ENCODE data around the gene VPS33B.

Gene VPS33B

DNA sequence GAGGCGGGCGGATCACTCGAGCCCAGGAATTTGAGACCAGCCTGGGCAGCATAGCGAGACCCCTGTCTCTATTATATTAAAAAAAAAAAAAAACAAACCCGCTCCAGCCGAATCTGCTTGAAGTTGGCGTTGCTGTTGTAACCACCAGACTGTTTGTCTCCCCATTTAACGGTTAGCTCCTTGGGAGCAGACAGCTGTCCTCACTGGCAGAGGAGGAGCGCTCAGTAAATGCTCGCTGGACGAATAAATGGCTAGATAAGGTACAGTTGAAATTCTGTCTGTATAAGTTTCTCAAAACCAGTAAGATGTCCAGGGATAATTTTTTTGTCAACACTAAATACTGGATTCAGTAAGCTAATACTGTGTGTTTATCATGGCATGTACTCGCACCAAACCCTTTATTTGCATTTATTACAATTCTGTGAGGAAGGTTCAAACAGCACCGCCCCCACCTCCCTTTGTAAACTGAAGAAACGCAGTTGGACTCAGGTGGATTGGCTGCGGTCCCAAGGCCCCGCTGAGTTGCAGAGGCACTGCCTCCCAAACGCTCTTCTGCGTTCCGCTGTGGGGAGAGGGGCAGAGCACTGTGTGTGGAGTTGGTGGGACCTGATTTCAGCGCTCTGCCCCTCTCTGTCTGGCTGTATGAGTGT is 66.6 kb downstream of the VPS33B start:
- TF ChIP-seq, protein P1, sequence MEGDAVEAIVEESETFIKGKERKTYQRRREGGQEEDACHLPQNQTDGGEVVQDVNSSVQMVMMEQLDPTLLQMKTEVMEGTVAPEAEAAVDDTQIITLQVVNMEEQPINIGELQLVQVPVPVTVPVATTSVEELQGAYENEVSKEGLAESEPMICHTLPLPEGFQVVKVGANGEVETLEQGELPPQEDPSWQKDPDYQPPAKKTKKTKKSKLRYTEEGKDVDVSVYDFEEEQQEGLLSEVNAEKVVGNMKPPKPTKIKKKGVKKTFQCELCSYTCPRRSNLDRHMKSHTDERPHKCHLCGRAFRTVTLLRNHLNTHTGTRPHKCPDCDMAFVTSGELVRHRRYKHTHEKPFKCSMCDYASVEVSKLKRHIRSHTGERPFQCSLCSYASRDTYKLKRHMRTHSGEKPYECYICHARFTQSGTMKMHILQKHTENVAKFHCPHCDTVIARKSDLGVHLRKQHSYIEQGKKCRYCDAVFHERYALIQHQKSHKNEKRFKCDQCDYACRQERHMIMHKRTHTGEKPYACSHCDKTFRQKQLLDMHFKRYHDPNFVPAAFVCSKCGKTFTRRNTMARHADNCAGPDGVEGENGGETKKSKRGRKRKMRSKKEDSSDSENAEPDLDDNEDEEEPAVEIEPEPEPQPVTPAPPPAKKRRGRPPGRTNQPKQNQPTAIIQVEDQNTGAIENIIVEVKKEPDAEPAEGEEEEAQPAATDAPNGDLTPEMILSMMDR (conservative IDR thresholded peaks at IDR 0.05) = no peak
- H3K27ac ChIP-seq = peak overlapping the region; percentile 92

DNA sequence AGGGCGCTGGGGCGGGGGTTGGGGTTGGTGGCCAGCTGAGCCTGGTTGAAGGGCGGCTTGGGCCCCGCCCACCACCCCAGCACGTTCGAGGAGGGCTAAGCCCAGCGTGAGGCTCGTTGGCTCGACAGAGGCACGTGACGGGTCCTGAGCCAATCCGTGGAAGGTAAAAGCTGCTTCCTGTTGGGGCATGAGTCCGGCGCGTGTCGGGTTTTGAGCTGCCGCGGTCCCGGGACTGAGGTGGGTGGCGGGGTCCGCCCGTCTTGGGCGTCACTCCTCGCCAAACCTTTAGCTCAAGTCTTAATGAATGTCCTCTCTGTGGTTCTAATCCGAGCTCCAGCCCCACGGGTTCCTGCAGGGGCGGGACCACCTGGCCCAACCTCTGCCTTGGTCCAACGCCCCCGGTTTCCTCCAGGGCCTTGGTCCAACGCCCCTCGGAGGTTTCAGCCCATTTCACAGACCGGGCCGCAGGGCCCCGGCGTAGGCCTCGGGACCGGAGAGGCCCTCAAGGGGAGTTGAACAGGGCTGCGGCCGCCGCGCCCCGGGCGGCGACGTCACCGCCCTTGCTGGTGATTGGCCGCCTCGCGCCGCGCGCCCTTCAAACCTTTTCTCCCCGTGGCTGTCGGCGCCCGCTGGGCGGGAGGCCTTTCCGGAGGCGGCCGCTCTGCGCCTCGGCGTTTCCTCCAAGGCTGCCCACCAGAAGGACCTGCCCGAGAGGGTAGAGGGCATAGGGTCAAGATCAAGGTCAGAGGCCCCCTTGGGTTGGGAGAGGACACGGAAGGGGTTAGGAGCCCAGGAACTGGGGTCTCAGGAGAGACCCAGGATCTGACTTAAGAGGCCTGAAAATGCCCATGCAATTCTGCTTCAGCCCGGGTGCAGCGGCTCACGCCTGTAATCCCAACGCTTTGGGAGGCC is 67.4 kb downstream of the VPS33B start, which contains the start of gene RCCD1:
Gene RCCD1 (plus strand): TSS at position 173 of the 912 bp plus-strand sequence. CDS start 1,851 bp downstream, outside the sequence.
- peak within 1 kb of the TSS; percentile 92 for H3K27ac ChIP-seq
- TF ChIP-seq, protein P1 (conservative IDR thresholded peaks at IDR 0.05) = no peak

DNA sequence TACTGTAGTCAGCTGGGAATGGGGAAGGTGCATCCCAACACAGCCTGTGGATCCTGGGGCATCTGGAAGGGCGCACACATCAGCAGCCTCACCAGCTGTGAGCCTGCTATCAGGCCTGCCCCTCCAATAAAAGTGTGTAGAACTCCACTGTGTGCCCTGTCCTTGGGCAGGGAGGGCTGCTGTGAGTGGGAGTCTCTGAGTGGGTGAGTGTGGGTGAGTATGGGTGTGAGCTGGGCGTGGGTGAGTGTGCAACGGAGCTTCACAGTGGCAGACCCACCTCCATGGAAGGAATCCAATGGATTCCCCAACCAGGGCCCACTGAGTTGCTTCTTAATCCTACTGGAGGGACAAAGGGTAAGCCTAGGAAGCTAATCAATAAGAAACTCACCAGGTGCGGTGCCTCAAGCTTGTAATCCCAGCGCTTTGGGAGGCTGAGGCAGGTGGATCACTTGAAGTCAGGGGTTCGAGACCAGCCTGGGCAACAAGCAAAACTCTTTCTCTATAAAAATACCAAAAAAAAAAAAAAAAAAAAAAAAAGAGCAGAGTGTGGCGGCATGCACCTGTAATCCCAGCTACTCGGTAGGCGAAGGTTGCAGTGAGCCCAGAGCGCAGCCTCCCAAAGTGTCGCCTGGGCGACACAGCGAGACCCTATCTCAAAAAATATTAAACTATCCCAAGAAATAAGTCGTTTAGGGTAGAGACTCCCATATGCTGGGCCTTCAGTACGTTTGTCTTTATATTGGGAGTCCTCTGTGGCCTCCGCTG is 68.3 kb downstream of the VPS33B start:
- TF ChIP-seq, protein P1 (conservative IDR thresholded peaks at IDR 0.05) = no peak
- no peak overlapping the region for H3K27ac ChIP-seq

DNA sequence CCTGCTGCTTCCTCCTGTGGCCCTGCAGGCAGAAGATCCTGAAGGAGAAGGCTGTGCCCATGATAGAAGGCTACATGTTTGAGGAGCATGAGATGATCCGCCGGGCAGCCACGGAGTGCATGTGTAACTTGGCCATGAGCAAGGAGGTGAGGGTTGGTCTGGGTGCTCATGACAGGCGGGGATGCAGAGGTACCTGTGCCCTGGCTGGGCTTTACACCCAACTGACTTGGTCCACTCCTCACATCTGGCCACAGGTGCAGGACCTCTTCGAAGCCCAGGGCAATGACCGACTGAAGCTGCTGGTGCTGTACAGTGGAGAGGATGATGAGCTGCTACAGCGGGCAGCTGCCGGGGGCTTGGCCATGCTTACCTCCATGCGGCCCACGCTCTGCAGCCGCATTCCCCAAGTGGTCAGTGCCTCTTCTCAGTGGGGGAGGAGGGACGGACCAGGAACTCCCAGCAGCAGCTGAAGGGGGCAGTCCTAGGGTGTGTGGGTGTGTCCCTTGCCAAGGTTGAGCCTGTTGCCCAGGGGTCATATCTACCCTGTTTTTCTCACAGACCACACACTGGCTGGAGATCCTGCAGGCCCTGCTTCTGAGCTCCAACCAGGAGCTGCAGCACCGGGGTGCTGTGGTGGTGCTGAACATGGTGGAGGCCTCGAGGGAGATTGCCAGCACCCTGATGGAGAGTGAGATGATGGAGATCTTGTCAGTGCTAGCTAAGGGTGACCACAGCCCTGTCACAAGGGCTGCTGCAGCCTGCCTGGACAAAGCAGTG is 69.3 kb downstream of the VPS33B start:
- TF ChIP-seq, protein P1 (conservative IDR thresholded peaks at IDR 0.05) = no peak
- no peak overlapping the region for H3K27ac ChIP-seq

DNA sequence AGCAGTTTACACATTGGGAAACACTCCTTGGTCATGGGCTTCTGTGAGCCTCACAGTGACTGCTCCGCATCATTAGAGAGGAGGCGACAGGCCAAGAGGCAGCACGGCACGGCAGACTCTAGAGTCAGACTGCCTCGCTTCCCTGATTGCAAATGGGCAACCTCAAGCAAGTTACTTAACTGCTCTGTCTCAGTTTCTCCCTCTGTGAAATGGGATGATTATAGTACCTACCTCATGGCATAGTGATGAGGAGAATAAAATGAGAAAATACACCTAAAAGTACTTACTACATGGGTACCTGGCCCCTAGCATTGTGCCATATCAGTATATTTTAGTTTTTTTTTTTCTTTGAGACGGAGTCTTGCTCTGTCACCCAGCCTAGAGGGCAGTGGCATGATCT is 71.7 kb downstream of the VPS33B start:
- TF ChIP-seq, protein P1 (conservative IDR thresholded peaks at IDR 0.05) = no peak
- no peak overlapping the region for H3K27ac ChIP-seq

DNA sequence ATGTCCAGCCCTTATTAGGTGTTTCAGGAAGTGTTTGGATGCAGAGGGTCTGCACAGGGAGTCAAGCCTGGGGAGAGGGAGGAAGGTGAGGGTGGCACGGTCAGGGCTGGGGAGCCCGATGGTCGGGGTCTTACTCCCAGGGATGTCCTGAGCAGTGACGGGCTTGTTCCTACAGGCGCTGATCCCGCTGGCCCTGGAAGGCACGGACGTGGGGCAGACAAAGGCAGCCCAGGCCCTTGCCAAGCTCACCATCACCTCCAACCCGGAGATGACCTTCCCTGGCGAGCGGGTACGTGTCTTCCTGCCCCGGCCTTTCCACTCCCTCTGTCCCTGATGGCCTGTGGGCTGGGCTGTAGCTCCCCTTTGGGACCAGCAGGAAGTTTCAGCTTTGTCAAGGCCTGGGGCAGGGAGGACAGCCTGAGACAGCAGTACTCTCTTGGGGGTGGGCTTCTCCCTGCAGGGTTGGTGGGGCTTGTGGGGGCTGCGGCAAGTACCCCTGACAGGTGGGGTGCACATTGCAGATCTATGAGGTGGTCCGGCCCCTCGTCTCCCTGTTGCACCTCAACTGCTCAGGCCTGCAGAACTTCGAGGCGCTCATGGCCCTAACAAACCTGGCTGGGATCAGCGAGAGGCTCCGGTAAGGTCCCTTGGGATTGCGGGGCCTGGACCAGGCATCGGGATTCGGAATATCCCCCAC is 72.3 kb downstream of the VPS33B start:
- H3K27ac ChIP-seq = no peak overlapping the region
- TF ChIP-seq, protein P1 (conservative IDR thresholded peaks at IDR 0.05) = no peak
